Type B pancreatic cell (in vitro differentiated cells): Measurements from ENCODE around the gene PBX4. TPM values are rescaled to one million over a fixed set of nuclear protein-coding genes. Genes with fewer than 3 reads are reported as not detected.

Experiments
- DNase-seq: peaks from one replicate; pipeline ENCODE4 v3.0.0; 2021; ENCODE audit warnings: mixed read lengths; ENCODE audit not compliant: unreplicated experiment; ENCODE audit errors: extremely low spot score
- H3K27ac Mint-ChIP-seq: 2 replicates; pipeline ENCODE4 v1.8.0; 2021; ENCODE audit warnings: mild to moderate bottlenecking, mixed read lengths
- H3K27me3 Mint-ChIP-seq: 2 replicates; pipeline ENCODE4 v1.8.0; 2021; ENCODE audit warnings: mixed read lengths
- H3K36me3 Mint-ChIP-seq: 2 replicates; pipeline ENCODE4 v1.8.0; 2021; ENCODE audit warnings: mixed read lengths
- H3K4me1 Mint-ChIP-seq: one replicate; pipeline ENCODE4 v1.8.0; 2021; ENCODE audit warnings: mixed read lengths; ENCODE audit not compliant: unreplicated experiment
- H3K4me3 Mint-ChIP-seq: 2 replicates; pipeline ENCODE4 v1.8.0; 2021; ENCODE audit warnings: mild to moderate bottlenecking, mixed read lengths
- H3K9me3 Mint-ChIP-seq: 2 replicates; pipeline ENCODE4 v1.8.0; 2021; ENCODE audit warnings: mixed read lengths
- CTCF ChIP-seq: fragments of 200-600 bp; sonication (generic); conservative IDR thresholded peaks from 2 replicates; pipeline ENCODE4 v1.5.0; 2021; ENCODE audit warnings: antibody characterized with exemption, mild to moderate bottlenecking
- total RNA-seq: library from RNA; stranded (reverse); gene quantifications from 2 replicates; pipeline ENCODE4 v1.2.1, GENCODE V29; 2021; ENCODE audit warnings: low replicate concordance

The PBX4 gene
- total RNA-seq, 1 donor from 2014 or later = 10.9 TPM

GRCh38 chr19:19587771-19588170, 30.7 kb downstream of the PBX4 start:
- Mint-ChIP-seq H3K9me3 (no peaks in the 10 kb centered on the region), H3K27ac (no peak overlapping the region), H3K36me3 (no peaks in the 10 kb centered on the region), H3K4me3 (no peak overlapping the region), H3K27me3 (no peaks in the 10 kb centered on the region), H3K4me1 (peaks cover 6% of the 10 kb centered on the region)
- DNase-seq = no peak
- TF ChIP-seq CTCF = no peak

GRCh38 chr19:19584356-19584755, 34.1 kb downstream of the PBX4 start:
- no peak for TF ChIP-seq CTCF
- H3K9me3 Mint-ChIP-seq = no peaks in the 10 kb centered on the region
- no peak overlapping the region for H3K4me3 Mint-ChIP-seq
- no peak for DNase-seq
- no peaks in the 10 kb centered on the region for H3K4me1 Mint-ChIP-seq
- no peaks in the 10 kb centered on the region for H3K27me3 Mint-ChIP-seq
- no peak overlapping the region for H3K27ac Mint-ChIP-seq
- no peaks in the 10 kb centered on the region for H3K36me3 Mint-ChIP-seq

GRCh38 chr19:19582471-19582870, 36.0 kb downstream of the PBX4 start:
- H3K36me3 Mint-ChIP-seq = no peaks in the 10 kb centered on the region
- H3K9me3 Mint-ChIP-seq = no peaks in the 10 kb centered on the region
- no peak for DNase-seq
- no peak overlapping the region for H3K27ac Mint-ChIP-seq
- no peak for TF ChIP-seq CTCF
- H3K27me3 Mint-ChIP-seq = no peaks in the 10 kb centered on the region
- H3K4me1 Mint-ChIP-seq = no peaks in the 10 kb centered on the region
- no peak overlapping the region for H3K4me3 Mint-ChIP-seq

GRCh38 chr19:19581391-19581790, 37.1 kb downstream of the PBX4 start:
- Mint-ChIP-seq H3K4me1 (no peaks in the 10 kb centered on the region), H3K9me3 (no peaks in the 10 kb centered on the region), H3K4me3 (no peak overlapping the region), H3K27ac (no peak overlapping the region), H3K36me3 (no peaks in the 10 kb centered on the region), H3K27me3 (no peaks in the 10 kb centered on the region)
- DNase-seq = no peak
- no peak for TF ChIP-seq CTCF

GRCh38 chr19:19580418-19580817, 38.1 kb downstream of the PBX4 start:
- H3K27me3 Mint-ChIP-seq = no peaks in the 10 kb centered on the region
- no peaks in the 10 kb centered on the region for H3K36me3 Mint-ChIP-seq
- no peak for DNase-seq
- no peaks in the 10 kb centered on the region for H3K4me1 Mint-ChIP-seq
- no peak overlapping the region for H3K4me3 Mint-ChIP-seq
- H3K27ac Mint-ChIP-seq = no peak overlapping the region
- H3K9me3 Mint-ChIP-seq = no peaks in the 10 kb centered on the region
- TF ChIP-seq CTCF = no peak
